ENCODE data around the gene SUSD5. TPM values are rescaled to one million over a fixed set of nuclear protein-coding genes. Genes with fewer than 3 reads are reported as not detected.
A peak's percentile ranks its signal among the peaks of the same experiment; 100 is the strongest.
"Not testable (repeated sequence)": the region's sequence is repeated elsewhere in the genome, so short reads cannot be mapped to it uniquely, and the experiment has no call there.

SUSD5 gene
- total RNA-seq, 1 donor from 2014 or later: 0.05 TPM

GRCh38 chr3:33117461-33117860 is 101.1 kb downstream of the SUSD5 start:
- no peak for ATAC-seq
- DNase-seq (ENCODE audit: low spot score): no peak

GRCh38 chr3:33115024-33115768 is 103.4 kb downstream of the SUSD5 start:
- ATAC-seq: no peak

GRCh38 chr3:33114622-33115023 is 104.0 kb downstream of the SUSD5 start:
- no peak for ATAC-seq
- no peak for DNase-seq (ENCODE audit: low spot score)

More at GRCh38 chr3:33115024-33115768, 103.4 kb downstream of the SUSD5 start:
- no peak for DNase-seq (ENCODE audit: low spot score)

GRCh38 chr3:33113772-33114621 is 104.6 kb downstream of the SUSD5 start, which contains the start of gene CRTAP:
CRTAP (plus strand) TSS chr3:33114014; CDS start chr3:33114078, 64 bp downstream.
- DNase-seq (ENCODE audit: low spot score): peak; percentile 95
- ATAC-seq: peak; percentile 92

DNA sequence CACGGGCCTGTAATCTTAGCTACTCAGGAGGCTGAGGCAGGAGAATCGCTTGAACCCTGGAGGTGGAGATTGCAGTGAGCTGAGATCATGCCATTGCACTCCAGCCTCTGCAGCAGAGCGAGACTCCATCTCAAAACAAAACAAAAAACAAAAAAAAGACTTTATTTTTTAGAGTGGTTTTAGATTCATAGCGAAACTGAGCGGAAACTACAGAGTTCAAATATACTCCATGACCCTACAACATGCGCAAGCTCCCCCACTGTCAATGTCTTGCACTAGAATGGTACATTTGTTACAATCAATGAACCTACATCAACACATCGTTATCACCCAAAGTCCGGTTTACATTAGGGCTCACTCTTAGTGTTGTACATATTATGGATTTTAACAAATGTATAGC is 107.0 kb downstream of the SUSD5 start:
- DNase-seq (ENCODE audit: low spot score) (no peak), ATAC-seq (no peak)

DNA sequence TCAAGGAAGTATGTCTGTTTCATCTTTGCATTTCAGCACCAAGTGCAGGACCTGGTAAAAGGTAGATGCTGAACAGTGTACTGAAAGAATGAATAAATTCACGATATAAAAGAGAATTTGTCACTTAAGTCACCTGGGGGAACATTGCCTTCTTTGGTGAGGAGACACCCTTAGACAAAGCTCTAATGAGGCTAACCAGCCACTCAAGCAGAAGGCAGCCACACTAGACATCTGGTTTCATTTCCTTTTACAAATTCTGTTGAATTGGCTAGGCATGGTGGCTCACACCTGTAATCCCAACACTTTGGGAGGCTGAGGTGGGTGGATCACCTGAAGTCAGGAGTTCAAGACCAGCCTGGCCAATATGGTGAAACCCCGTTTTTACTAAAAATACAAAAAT is 111.8 kb downstream of the SUSD5 start:
- ATAC-seq; DNase-seq (ENCODE audit: low spot score): not testable (repeated sequence)

DNA sequence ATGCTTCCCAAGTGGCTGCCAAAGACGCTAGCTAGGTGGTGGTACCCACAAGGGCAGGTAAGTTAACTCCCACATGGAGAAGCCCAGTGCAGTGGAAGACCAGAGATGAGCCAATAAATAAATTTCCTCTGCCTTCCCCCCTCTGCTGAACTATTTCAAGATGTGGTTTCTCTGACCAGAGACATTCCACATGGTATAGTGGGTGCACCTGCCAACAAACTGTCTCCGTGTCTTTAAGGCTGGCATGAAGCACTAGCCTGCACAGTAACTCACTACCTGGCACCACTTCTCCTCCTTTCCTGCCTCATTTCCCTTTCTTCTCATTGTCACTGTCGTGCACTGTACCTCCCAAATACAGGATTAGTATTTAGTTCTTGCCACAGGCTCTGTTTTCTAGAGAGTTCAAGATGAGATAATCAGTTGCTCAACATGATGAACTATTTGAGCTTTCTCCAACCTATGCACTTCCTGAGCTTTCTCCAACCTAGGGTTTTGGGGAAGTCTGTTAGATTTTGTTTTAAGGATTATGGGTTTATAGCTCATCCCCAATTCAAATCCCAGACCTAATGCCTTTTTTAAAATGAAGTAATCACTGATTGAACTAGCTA is 113.2 kb downstream of the SUSD5 start:
- ATAC-seq (peak; percentile 47), DNase-seq (ENCODE audit: low spot score) (no peak)

- ATAC-seq (no peak), DNase-seq (ENCODE audit: low spot score) (no peak)
Observed at GRCh38 chr3:33104803-33105202, 113.8 kb downstream of the SUSD5 start.

GRCh38 chr3:33103480-33103879 is 115.1 kb downstream of the SUSD5 start:
- DNase-seq (ENCODE audit: low spot score): no peak
- no peak for ATAC-seq

DNA sequence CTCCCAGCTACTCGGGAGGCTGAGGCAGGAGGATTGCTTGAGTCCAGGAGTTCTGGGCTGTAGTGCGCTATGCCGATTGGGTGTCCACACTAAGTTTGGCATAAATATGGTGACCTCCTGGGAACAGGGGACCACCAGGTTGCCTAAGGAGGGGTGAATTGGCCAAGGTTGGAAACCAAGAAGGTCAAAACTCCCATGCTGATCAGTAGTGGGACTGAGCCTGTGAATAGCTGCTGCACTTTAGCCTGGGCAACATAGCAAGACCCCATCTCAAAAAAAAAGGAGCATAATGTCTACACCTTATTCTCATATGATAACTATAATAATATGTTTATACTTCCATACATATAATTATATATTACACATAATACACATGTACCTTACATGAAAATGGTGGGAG is 115.6 kb downstream of the SUSD5 start:
- DNase-seq (ENCODE audit: low spot score) (no peak), ATAC-seq (no peak)

DNA sequence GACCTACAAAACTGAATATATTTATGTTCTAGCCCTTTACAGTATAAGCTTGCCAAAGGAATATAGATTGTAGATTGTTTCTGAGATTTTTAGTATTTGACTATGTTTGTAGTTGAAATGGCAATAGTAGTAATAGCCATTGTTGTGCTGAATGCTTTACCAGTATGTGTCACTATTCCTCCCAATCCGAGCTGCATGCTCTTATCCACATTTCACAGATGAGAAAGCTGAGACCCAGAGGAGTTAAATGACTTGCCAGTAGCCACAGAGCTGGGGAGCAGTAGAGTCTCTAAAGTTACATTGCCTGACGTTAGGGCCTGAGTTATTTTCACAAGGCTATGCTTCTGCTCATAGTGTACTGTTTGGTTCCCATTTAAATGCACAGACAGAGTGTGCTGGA is 118.4 kb downstream of the SUSD5 start:
- ATAC-seq (no peak), DNase-seq (ENCODE audit: low spot score) (no peak)

Other genes with a start within 250 kb of the SUSD5 start
- gene GLB1, start 121.7 kb downstream of the SUSD5 start, total RNA-seq: 51.5 TPM
- 3.8 TPM for gene TMPPE, start 121.7 kb downstream of the SUSD5 start, total RNA-seq
- gene CRTAP, start 104.8 kb downstream of the SUSD5 start, total RNA-seq: 42.0 TPM
- gene FBXL2, start 58.6 kb upstream of the SUSD5 start, total RNA-seq: 0.38 TPM
- 24.3 TPM for gene UBP1, start 221.6 kb upstream of the SUSD5 start, total RNA-seq

Data from left lobe of liver (tissue), 2 donors.